SU-DHL-6 (cell line): ENCODE measurements around the gene ZNF618.

Experiments
- CTCF ChIP-seq: fragments of 200-600 bp; sonication (generic); IDR thresholded peaks from one replicate; pipeline ENCODE4 v1.5.1; 2017; ENCODE audit warnings: antibody characterized with exemption, mild to moderate bottlenecking, low read length, moderate library complexity; ENCODE audit not compliant: insufficient read depth, poor library complexity, severe bottlenecking
- EZH2phosphoT487 ChIP-seq: fragments of 200-600 bp; sonication (generic), shearing (Covaris generic); conservative IDR thresholded peaks from 2 replicates; pipeline ENCODE4 v1.6.1; 2018; ENCODE audit warnings: mild to moderate bottlenecking, antibody characterized with exemption, low read length, moderate library complexity, mixed read lengths

DNA sequence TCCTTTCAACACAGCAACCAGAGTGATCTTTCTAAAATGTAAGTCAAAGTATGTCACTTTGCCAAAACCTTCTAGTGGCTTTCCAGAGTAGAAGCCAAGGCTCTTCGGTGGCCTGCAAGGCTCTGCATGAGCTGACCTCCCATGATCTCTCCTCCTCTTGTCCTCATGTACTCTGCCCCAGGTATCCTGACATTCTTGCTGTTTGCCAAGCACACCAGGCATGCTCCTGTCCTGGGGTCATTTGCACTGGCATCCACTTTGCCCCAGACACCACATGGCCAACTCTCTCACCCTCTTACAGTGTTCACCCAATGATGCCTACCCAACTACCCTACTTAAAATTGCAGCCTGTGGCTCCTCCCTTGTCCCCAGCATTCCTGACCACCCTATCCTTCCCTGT, 86.3 kb downstream of the ZNF618 start:
- no peak for TF ChIP-seq CTCF
- no peak for TF ChIP-seq EZH2phosphoT487
